Neural progenitor cell (in vitro differentiated cells): Measurements from ENCODE around the gene MEIS1. TPM values are rescaled to one million over a fixed set of nuclear protein-coding genes. Genes with fewer than 3 reads are reported as not detected.
A peak's percentile ranks its signal among the peaks of the same experiment; 100 is the strongest.

Experiments
- DNase-seq: peaks from one replicate; pipeline ENCODE4 v3.0.0-alpha.2; 2016; ENCODE audit warnings: low spot score
- H2AFZ ChIP-seq: fragments of 200-600 bp; sonication (generic); replicated peaks from 2 replicates; pipeline ENCODE4 v1.6.1; 2016; ENCODE audit warnings: antibody characterized with exemption
- H3F3A ChIP-seq: fragments of 200-600 bp; sonication (generic); 2 replicates; pipeline ENCODE4 v1.6.1; 2016; ENCODE audit warnings: antibody characterized with exemption, low read depth
- H3K27ac ChIP-seq: fragments of 200-600 bp; sonication (generic); 2 replicates; pipeline ENCODE4 v1.5.1; 2016; ENCODE audit warnings: mild to moderate bottlenecking
- H3K27me3 ChIP-seq: fragments of 200-600 bp; sonication (generic); 2 replicates; pipeline ENCODE4 v1.6.1; 2016; ENCODE audit warnings: mild to moderate bottlenecking, moderate library complexity
- H3K36me3 ChIP-seq: fragments of 200-600 bp; sonication (generic); 2 replicates; pipeline ENCODE4 v1.5.1; 2016
- H3K4me1 ChIP-seq: fragments of 200-600 bp; sonication (generic); 2 replicates; pipeline ENCODE4 v1.6.1; 2016; ENCODE audit warnings: mixed run types
- H3K4me2 ChIP-seq: fragments of 200-600 bp; sonication (generic); 2 replicates; pipeline ENCODE4 v1.6.1; 2016
- H3K4me3 ChIP-seq: fragments of 200-600 bp; sonication (generic); 2 replicates; pipeline ENCODE4 v1.5.1; 2016
- H3K79me2 ChIP-seq: fragments of 200-600 bp; sonication (generic); 2 replicates; pipeline ENCODE4 v1.6.1; 2016; ENCODE audit warnings: low read depth
- H3K9ac ChIP-seq: fragments of 200-600 bp; sonication (generic); 2 replicates; pipeline ENCODE4 v1.6.1; 2016
- H3K9me3 ChIP-seq: fragments of 200-600 bp; sonication (generic); 2 replicates; pipeline ENCODE4 v1.5.1; 2016; ENCODE audit warnings: low read depth
- H4K20me1 ChIP-seq: fragments of 200-600 bp; sonication (generic); 2 replicates; pipeline ENCODE4 v1.6.1; 2016; ENCODE audit warnings: low read depth
- H3K27ac Mint-ChIP-seq: 3 replicates; pipeline ENCODE4 v1.8.0; 2021; ENCODE audit warnings: mixed read lengths
- H3K27me3 Mint-ChIP-seq: 2 replicates; pipeline ENCODE4 v1.8.0; 2022; ENCODE audit warnings: low read depth, mild to moderate bottlenecking, inconsistent platforms, moderate library complexity, mixed read lengths; ENCODE audit not compliant: insufficient read depth
- H3K36me3 Mint-ChIP-seq: 3 replicates; pipeline ENCODE4 v1.8.0; 2021; ENCODE audit warnings: mixed read lengths
- H3K4me1 Mint-ChIP-seq: 3 replicates; pipeline ENCODE4 v1.8.0; 2021; ENCODE audit warnings: mixed read lengths
- H3K4me3 Mint-ChIP-seq: 3 replicates; pipeline ENCODE4 v1.8.0; 2021; ENCODE audit warnings: mild to moderate bottlenecking, moderate library complexity, mixed read lengths
- H3K9me3 Mint-ChIP-seq: 3 replicates; pipeline ENCODE4 v1.8.0; 2020; ENCODE audit warnings: mixed read lengths
- EZH2 ChIP-seq: fragments of 200-600 bp; sonication (generic); IDR thresholded peaks from 2 replicates; pipeline ENCODE4 v1.6.1; 2017; ENCODE audit warnings: antibody characterized with exemption, mild to moderate bottlenecking, moderate library complexity
- EZH2phosphoT487 ChIP-seq: fragments of 200-600 bp; sonication (generic); IDR thresholded peaks from 2 replicates; pipeline ENCODE4 v1.6.1; 2017; ENCODE audit warnings: antibody characterized with exemption
- total RNA-seq: library from RNA; depleted of rRNA; stranded (reverse); fragments of >200 nt; gene quantifications from 2 replicates; pipeline ENCODE4 v1.2.3, GENCODE V29; 2015; ENCODE audit warnings: low replicate concordance
- TF ChIP-seq, protein P1 (sequence below): fragments of 200-600 bp; sonication (generic); IDR thresholded peaks from 2 replicates; pipeline ENCODE4 v1.5.1; 2017; ENCODE audit warnings: antibody characterized with exemption, mild to moderate bottlenecking

MEIS1 gene
- total RNA-seq, 1 donor from 2014 or later = 14.7 TPM

DNA sequence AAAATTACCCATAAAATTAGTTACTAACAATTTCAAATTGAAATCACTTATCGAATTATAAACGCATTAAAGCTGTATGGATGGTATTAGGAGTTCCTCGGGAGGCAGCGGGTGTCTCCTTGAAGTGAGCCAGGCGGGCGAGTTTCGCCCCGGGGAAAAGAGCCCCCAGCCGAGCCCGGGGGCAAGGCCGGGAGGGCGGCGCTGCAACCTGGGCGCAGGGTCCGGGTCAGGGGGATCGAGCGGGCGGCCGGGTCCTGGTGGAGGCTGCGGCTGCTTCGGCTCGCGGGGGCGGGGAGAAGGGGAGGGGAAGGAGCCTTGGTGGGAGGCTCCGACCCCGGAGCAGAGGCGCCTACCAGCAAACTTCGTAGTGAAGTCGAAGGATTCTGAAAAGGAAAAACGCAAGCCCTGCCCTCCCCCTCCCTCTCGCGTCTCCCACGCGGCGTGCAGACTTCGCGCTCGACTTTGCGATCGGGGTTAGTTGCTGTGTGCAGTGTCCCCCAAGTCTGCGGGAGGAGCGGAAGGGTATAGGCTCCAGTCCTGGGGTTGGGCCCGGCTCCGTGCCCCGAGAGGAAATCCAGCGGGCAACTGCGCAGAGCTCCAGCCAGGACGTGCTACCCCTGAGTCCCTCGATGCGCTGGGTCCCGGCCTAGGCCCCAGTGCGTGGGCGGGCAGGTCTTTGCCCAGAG, 140.8 kb downstream of the MEIS1 start:
- peak overlapping the region; percentile 91 for H3K4me3 Mint-ChIP-seq
- peak overlapping the region; percentile 82 for H2AFZ ChIP-seq
- H3K9me3 Mint-ChIP-seq = no peaks in the 10 kb centered on the region
- H3K4me1 ChIP-seq = peaks cover 49% of the 10 kb centered on the region
- no peaks in the 10 kb centered on the region for H3K36me3 Mint-ChIP-seq
- peaks cover 51% of the 10 kb centered on the region for H3K4me1 Mint-ChIP-seq
- peak overlapping the region; percentile 95 for H3K27ac Mint-ChIP-seq
- H4K20me1 ChIP-seq = peaks cover 18% of the 10 kb centered on the region
- peaks cover 50% of the 10 kb centered on the region for H3K27me3 ChIP-seq
- H3K9me3 ChIP-seq = no peaks in the 10 kb centered on the region
- no peak overlapping the region for H3K27ac ChIP-seq
- H3K79me2 ChIP-seq = no peaks in the 10 kb centered on the region
- no peak overlapping the region for H3K9ac ChIP-seq
- H3K27me3 Mint-ChIP-seq = peaks cover 37% of the 10 kb centered on the region
- H3F3A ChIP-seq = peaks cover 55% of the 10 kb centered on the region
- peak; percentile 76 for DNase-seq
- peak overlapping the region; percentile 81 for H3K4me2 ChIP-seq
- TF ChIP-seq EZH2 (no peak), EZH2phosphoT487 (no peak)
- TF ChIP-seq, protein P1, sequence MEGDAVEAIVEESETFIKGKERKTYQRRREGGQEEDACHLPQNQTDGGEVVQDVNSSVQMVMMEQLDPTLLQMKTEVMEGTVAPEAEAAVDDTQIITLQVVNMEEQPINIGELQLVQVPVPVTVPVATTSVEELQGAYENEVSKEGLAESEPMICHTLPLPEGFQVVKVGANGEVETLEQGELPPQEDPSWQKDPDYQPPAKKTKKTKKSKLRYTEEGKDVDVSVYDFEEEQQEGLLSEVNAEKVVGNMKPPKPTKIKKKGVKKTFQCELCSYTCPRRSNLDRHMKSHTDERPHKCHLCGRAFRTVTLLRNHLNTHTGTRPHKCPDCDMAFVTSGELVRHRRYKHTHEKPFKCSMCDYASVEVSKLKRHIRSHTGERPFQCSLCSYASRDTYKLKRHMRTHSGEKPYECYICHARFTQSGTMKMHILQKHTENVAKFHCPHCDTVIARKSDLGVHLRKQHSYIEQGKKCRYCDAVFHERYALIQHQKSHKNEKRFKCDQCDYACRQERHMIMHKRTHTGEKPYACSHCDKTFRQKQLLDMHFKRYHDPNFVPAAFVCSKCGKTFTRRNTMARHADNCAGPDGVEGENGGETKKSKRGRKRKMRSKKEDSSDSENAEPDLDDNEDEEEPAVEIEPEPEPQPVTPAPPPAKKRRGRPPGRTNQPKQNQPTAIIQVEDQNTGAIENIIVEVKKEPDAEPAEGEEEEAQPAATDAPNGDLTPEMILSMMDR = no peak
- H3K4me3 ChIP-seq = peak overlapping the region; percentile 75
- H3K36me3 ChIP-seq = no peaks in the 10 kb centered on the region

DNA sequence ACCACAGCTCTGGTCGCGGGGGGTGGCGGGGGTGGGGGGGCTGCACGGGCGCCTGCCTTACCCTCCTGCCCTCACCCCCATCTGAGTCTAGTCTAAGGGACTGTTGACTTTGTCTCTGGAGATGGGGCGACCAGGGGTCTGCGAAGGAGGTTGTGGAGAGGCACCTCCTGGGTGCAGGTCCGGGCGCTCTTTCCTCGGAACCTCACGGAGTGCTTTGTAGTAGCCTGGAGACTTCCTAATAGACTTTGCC, 141.3 kb downstream of the MEIS1 start:
- no peaks in the 10 kb centered on the region for H3K9me3 Mint-ChIP-seq
- H3K9me3 ChIP-seq = no peaks in the 10 kb centered on the region
- peaks cover 51% of the 10 kb centered on the region for H3K4me1 Mint-ChIP-seq
- TF ChIP-seq EZH2phosphoT487 = peak; percentile 31
- TF ChIP-seq, protein P1 = no peak
- TF ChIP-seq EZH2 = no peak
- peak overlapping the region; percentile 75 for H3K4me3 ChIP-seq
- peaks cover 54% of the 10 kb centered on the region for H3K27me3 ChIP-seq
- H2AFZ ChIP-seq = peak overlapping the region; percentile 38
- no peak overlapping the region for H3K9ac ChIP-seq
- peak overlapping the region; percentile 81 for H3K4me2 ChIP-seq
- no peaks in the 10 kb centered on the region for H3K36me3 Mint-ChIP-seq
- no peak overlapping the region for H3K27ac ChIP-seq
- H3K79me2 ChIP-seq = no peaks in the 10 kb centered on the region
- H4K20me1 ChIP-seq = peaks cover 22% of the 10 kb centered on the region
- peaks cover 50% of the 10 kb centered on the region for H3K4me1 ChIP-seq
- no peak overlapping the region for H3K27ac Mint-ChIP-seq
- H3K36me3 ChIP-seq = no peaks in the 10 kb centered on the region
- H3K4me3 Mint-ChIP-seq = peak overlapping the region; percentile 84
- no peak for DNase-seq
- H3K27me3 Mint-ChIP-seq = peaks cover 42% of the 10 kb centered on the region
- H3F3A ChIP-seq = peaks cover 59% of the 10 kb centered on the region

DNA sequence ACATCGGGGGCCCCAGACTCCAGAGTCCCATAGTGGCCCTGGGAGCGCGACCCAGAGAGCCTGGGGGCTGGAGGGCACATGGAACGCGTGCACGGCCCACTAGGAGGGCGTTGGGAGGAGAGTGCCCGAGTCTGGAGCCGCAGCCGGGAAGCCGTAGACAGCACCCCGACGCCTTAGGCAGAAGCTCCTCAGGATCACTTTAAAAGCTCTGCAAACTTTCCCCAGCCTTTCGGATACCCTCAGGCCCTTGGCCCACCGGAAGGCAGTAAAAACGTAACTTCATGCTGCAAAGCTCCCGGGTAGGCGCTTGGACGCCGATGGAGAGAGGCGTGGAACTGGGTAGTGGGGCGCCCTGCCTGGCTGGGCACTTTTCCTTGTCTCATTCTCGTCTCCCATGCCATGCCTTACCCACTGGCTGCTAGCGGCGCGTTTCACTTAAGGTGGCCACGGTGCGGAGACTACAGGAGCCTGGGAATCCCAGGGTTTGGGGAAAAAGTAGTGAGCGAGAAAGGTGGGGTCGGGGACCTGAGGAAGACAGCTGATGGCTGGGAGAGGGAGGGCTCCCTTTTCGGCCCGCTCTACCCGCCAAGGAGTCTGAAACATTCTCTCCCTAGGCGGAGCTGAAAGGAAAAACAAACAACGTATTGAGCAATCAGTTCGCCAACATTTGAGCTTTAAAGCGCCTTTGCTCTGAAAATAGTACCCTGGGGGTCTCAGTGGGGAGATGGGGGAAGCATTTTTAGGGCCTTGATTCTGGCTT, 141.8 kb downstream of the MEIS1 start:
- peak overlapping the region; percentile 81 for H3K4me2 ChIP-seq

More for the DNA sequence above, 141.8 kb downstream of the MEIS1 start:
- H3K36me3 Mint-ChIP-seq = no peaks in the 10 kb centered on the region
- Histone ChIP-seq H3K79me2 (no peaks in the 10 kb centered on the region), H2AFZ (peak overlapping the region; percentile 38), H3K27me3 (peaks cover 59% of the 10 kb centered on the region), H3K36me3 (no peaks in the 10 kb centered on the region), H3K9ac (no peak overlapping the region), H3F3A (peaks cover 63% of the 10 kb centered on the region), H3K27ac (no peak overlapping the region), H4K20me1 (peaks cover 27% of the 10 kb centered on the region), H3K4me3 (peak overlapping the region; percentile 75), H3K9me3 (no peaks in the 10 kb centered on the region), H3K4me1 (peaks cover 51% of the 10 kb centered on the region)
- H3K4me3 Mint-ChIP-seq = peak overlapping the region; percentile 84
- H3K9me3 Mint-ChIP-seq = no peaks in the 10 kb centered on the region
- no peak overlapping the region for H3K27ac Mint-ChIP-seq
- TF ChIP-seq, protein P1 = no peak
- TF ChIP-seq EZH2phosphoT487 (peak; percentile 19), EZH2 (no peak)
- DNase-seq = peak; percentile 65
- H3K4me1 Mint-ChIP-seq = peaks cover 46% of the 10 kb centered on the region
- H3K27me3 Mint-ChIP-seq = peaks cover 41% of the 10 kb centered on the region
